ENCODE measurements around the gene TJP1.

The TJP1 gene

DNA sequence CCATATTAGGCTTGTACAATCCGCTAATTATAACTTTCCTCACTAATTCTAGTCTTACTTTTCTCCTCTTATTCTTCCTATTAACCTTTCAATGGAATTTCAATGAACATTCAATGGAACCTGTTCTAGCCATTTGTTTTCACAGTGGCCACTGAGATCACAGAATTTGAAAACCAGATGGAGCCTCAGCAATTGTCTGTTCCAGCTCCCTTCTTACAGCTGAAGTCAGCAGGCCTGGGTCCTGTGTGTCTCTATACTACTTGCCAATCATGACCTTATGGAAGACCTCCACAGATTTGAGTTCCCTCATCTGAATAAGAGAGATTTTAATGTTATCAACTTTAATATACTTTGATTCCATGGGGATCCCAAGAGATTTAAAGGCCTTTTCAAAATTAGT is 36.6 kb downstream of the TJP1 start:
- ATAC-seq: no peak
- TF ChIP-seq, protein P1, sequence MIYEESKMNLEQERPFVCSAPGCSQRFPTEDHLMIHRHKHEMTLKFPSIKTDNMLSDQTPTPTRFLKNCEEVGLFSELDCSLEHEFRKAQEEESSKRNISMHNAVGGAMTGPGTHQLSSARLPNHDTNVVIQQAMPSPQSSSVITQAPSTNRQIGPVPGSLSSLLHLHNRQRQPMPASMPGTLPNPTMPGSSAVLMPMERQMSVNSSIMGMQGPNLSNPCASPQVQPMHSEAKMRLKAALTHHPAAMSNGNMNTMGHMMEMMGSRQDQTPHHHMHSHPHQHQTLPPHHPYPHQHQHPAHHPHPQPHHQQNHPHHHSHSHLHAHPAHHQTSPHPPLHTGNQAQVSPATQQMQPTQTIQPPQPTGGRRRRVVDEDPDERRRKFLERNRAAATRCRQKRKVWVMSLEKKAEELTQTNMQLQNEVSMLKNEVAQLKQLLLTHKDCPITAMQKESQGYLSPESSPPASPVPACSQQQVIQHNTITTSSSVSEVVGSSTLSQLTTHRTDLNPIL (CRISPR knock-in tag; IDR thresholded peaks at IDR 0.05; ENCODE audit: low read depth): no peak
- TF ChIP-seq ZNF8 (CRISPR knock-in tag; IDR thresholded peaks at IDR 0.05) (no peak), SNAI2 (CRISPR knock-in tag; IDR thresholded peaks at IDR 0.05) (no peak), TCF4 (CRISPR knock-in tag; IDR thresholded peaks at IDR 0.05; ENCODE audit: borderline replicate concordance) (no peak), ZFP3 (CRISPR knock-in tag; IDR thresholded peaks at IDR 0.05) (no peak), ESRRG (CRISPR knock-in tag; IDR thresholded peaks at IDR 0.05) (no peak)
- TF ChIP-seq, protein P2, sequence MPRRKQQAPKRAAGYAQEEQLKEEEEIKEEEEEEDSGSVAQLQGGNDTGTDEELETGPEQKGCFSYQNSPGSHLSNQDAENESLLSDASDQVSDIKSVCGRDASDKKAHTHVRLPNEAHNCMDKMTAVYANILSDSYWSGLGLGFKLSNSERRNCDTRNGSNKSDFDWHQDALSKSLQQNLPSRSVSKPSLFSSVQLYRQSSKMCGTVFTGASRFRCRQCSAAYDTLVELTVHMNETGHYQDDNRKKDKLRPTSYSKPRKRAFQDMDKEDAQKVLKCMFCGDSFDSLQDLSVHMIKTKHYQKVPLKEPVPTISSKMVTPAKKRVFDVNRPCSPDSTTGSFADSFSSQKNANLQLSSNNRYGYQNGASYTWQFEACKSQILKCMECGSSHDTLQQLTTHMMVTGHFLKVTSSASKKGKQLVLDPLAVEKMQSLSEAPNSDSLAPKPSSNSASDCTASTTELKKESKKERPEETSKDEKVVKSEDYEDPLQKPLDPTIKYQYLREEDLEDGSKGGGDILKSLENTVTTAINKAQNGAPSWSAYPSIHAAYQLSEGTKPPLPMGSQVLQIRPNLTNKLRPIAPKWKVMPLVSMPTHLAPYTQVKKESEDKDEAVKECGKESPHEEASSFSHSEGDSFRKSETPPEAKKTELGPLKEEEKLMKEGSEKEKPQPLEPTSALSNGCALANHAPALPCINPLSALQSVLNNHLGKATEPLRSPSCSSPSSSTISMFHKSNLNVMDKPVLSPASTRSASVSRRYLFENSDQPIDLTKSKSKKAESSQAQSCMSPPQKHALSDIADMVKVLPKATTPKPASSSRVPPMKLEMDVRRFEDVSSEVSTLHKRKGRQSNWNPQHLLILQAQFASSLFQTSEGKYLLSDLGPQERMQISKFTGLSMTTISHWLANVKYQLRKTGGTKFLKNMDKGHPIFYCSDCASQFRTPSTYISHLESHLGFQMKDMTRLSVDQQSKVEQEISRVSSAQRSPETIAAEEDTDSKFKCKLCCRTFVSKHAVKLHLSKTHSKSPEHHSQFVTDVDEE (CRISPR knock-in tag; IDR thresholded peaks at IDR 0.05): no peak
- TF ChIP-seq, protein P3, sequence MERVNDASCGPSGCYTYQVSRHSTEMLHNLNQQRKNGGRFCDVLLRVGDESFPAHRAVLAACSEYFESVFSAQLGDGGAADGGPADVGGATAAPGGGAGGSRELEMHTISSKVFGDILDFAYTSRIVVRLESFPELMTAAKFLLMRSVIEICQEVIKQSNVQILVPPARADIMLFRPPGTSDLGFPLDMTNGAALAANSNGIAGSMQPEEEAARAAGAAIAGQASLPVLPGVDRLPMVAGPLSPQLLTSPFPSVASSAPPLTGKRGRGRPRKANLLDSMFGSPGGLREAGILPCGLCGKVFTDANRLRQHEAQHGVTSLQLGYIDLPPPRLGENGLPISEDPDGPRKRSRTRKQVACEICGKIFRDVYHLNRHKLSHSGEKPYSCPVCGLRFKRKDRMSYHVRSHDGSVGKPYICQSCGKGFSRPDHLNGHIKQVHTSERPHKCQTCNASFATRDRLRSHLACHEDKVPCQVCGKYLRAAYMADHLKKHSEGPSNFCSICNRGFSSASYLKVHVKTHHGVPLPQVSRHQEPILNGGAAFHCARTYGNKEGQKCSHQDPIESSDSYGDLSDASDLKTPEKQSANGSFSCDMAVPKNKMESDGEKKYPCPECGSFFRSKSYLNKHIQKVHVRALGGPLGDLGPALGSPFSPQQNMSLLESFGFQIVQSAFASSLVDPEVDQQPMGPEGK (CRISPR knock-in tag; IDR thresholded peaks at IDR 0.05; ENCODE audit: borderline replicate concordance): no peak

DNA sequence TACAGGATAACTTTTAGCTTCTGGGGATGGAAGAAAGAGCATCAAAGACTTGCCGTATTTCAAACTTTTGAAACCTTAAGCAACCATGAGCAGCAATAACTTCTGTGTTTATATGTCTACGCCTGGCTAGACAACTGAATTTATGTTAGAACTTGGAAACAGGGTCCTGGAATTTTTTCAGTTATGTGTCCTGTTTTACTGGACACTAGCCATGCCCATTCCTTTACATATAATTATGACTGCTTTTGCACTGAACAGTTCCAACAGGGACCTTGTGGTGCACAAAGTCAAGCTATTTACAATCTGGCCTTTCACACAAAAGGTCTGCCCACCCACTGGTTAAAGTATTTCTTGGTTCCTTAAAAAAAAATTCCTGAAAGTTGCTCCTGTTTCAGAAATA is 37.1 kb downstream of the TJP1 start:
- TF ChIP-seq, protein P2 (CRISPR knock-in tag; IDR thresholded peaks at IDR 0.05): no peak
- TF ChIP-seq ZC3H10 (CRISPR knock-in tag; IDR thresholded peaks at IDR 0.05) (no peak), ZNF8 (CRISPR knock-in tag; IDR thresholded peaks at IDR 0.05) (no peak), ZFP30 (CRISPR knock-in tag; IDR thresholded peaks at IDR 0.05) (no peak), PPARA (CRISPR knock-in tag; IDR thresholded peaks at IDR 0.05; ENCODE audit: borderline replicate concordance) (no peak), BACH2 (CRISPR knock-in tag; IDR thresholded peaks at IDR 0.05; ENCODE audit: borderline replicate concordance) (no peak), ISL1 (CRISPR knock-in tag; IDR thresholded peaks at IDR 0.05) (no peak), TCF4 (CRISPR knock-in tag; IDR thresholded peaks at IDR 0.05; ENCODE audit: borderline replicate concordance) (no peak), RARB (CRISPR knock-in tag; IDR thresholded peaks at IDR 0.05) (no peak), ARNTL (CRISPR knock-in tag; IDR thresholded peaks at IDR 0.05; ENCODE audit: borderline replicate concordance, low read depth) (no peak), CSDC2 (CRISPR knock-in tag; IDR thresholded peaks at IDR 0.05) (no peak), SNAI2 (CRISPR knock-in tag; IDR thresholded peaks at IDR 0.05) (no peak), ESRRG (CRISPR knock-in tag; IDR thresholded peaks at IDR 0.05) (no peak), GLIS3 (CRISPR knock-in tag; IDR thresholded peaks at IDR 0.05) (no peak), OSR1 (CRISPR knock-in tag; IDR thresholded peaks at IDR 0.05) (no peak), ZNF565 (CRISPR knock-in tag; conservative IDR thresholded peaks at IDR 0.05; ENCODE audit: low read depth) (no peak), TOX (CRISPR knock-in tag; IDR thresholded peaks at IDR 0.05; ENCODE audit: borderline replicate concordance) (no peak)
- TF ChIP-seq, protein P3 (CRISPR knock-in tag; IDR thresholded peaks at IDR 0.05; ENCODE audit: borderline replicate concordance): no peak
- TF ChIP-seq, protein P4, sequence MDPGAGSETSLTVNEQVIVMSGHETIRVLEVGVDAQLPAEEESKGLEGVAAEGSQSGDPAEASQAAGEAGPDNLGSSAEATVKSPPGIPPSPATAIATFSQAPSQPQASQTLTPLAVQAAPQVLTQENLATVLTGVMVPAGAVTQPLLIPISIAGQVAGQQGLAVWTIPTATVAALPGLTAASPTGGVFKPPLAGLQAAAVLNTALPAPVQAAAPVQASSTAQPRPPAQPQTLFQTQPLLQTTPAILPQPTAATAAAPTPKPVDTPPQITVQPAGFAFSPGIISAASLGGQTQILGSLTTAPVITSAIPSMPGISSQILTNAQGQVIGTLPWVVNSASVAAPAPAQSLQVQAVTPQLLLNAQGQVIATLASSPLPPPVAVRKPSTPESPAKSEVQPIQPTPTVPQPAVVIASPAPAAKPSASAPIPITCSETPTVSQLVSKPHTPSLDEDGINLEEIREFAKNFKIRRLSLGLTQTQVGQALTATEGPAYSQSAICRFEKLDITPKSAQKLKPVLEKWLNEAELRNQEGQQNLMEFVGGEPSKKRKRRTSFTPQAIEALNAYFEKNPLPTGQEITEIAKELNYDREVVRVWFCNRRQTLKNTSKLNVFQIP (CRISPR knock-in tag; IDR thresholded peaks at IDR 0.05; ENCODE audit: borderline replicate concordance, low read depth): no peak
- TF ChIP-seq, protein P1 (CRISPR knock-in tag; IDR thresholded peaks at IDR 0.05; ENCODE audit: low read depth): no peak
- ATAC-seq: no peak
